GM21515 (cell line): ENCODE data around the gene CLEC2L.

Experiments used
- ATAC-seq: cut with Tn5 transposase; IDR thresholded peaks from one replicate; pipeline ENCODE4 v1.9.1; 2021; ENCODE audit not compliant: unreplicated experiment

Gene CLEC2L

GRCh38 chr7:139573871-139574270 lies 50.4 kb downstream of the CLEC2L start:
- ATAC-seq, result no peak

GRCh38 chr7:139574618-139575337 lies 51.3 kb downstream of the CLEC2L start:
- ATAC-seq, result no peak

- ATAC-seq, result no peak
Observed at GRCh38 chr7:139575338-139575680, 51.8 kb downstream of the CLEC2L start.

- ATAC-seq, result no peak
Observed at GRCh38 chr7:139576179-139576973, 52.9 kb downstream of the CLEC2L start.

- no peak for ATAC-seq
Observed at GRCh38 chr7:139580435-139580834, 57.0 kb downstream of the CLEC2L start.

GRCh38 chr7:139582130-139582650 lies 58.7 kb downstream of the CLEC2L start:
- no peak for ATAC-seq

- no peak for ATAC-seq
Observed at GRCh38 chr7:139582671-139583155, 59.2 kb downstream of the CLEC2L start.

GRCh38 chr7:139583826-139584553 lies 60.5 kb downstream of the CLEC2L start:
- no peak for ATAC-seq

GRCh38 chr7:139585042-139585441 lies 61.6 kb downstream of the CLEC2L start:
- no peak for ATAC-seq

GRCh38 chr7:139586286-139586685 lies 62.8 kb downstream of the CLEC2L start:
- ATAC-seq, result no peak

- ATAC-seq, result no peak
Observed at GRCh38 chr7:139587535-139587934, 64.0 kb downstream of the CLEC2L start.

- ATAC-seq, result no peak
Observed at GRCh38 chr7:139588632-139589031, 65.1 kb downstream of the CLEC2L start.

- no peak for ATAC-seq
Observed at GRCh38 chr7:139589474-139589873, 66.0 kb downstream of the CLEC2L start.

- no peak for ATAC-seq
Observed at GRCh38 chr7:139591550-139592195, 68.2 kb downstream of the CLEC2L start.

GRCh38 chr7:139592801-139593461 lies 69.4 kb downstream of the CLEC2L start:
- no peak for ATAC-seq

GRCh38 chr7:139594090-139594489 lies 70.6 kb downstream of the CLEC2L start:
- no peak for ATAC-seq
